GM06990 (cell line): Measurements from ENCODE around the gene ATG10.
"Not testable (repeated sequence)": the region's sequence is repeated elsewhere in the genome, so short reads cannot be mapped to it uniquely, and the experiment has no call there.

Source experiments
- DNase-seq: peaks from one replicate; pipeline ENCODE4 v3.0.0-alpha.2; 2011; ENCODE audit not compliant: insufficient read length; ENCODE audit errors: extremely low read depth
- H3K27me3 ChIP-seq: replicated peaks from 2 replicates; pipeline ENCODE4 v1.6.0; 2011; ENCODE audit warnings: low read length; ENCODE audit not compliant: control insufficient read depth, insufficient read depth
- H3K36me3 ChIP-seq: 2 replicates; pipeline ENCODE4 v1.5.1; 2011; ENCODE audit warnings: low read length; ENCODE audit not compliant: control insufficient read depth, insufficient read depth
- H3K4me3 ChIP-seq: replicated peaks from 2 replicates; pipeline ENCODE4 v1.5.1; 2011; ENCODE audit warnings: low read depth, mild to moderate bottlenecking, control low read depth, low read length
- CTCF ChIP-seq: IDR thresholded peaks from 2 replicates; pipeline ENCODE4 v1.5.1; 2011; ENCODE audit warnings: low read length, control low read depth, mild to moderate bottlenecking, inconsistent platforms; ENCODE audit not compliant: insufficient read depth, poor library complexity, severe bottlenecking

The ATG10 gene

DNA sequence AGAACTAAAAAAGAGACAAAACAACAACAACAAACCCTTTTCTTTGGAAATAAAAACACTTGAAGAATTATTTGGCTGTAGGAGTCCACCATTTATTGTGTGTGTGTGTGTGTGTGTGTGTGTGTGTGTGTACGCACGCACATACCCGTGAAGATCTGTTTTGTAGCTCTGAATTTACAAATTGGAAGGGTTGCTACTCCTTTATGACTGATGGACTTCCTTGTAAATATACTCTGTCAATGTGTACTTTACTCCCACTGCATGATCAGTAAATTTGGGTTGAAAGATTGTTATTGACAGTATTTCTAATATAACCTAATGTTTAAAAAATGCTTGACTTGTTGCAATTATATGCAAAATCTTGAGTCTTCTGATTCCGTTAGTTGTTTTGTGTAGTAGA, 148.1 kb downstream of the ATG10 start:
- no peaks in the 10 kb centered on the region for H3K27me3 ChIP-seq

DNA sequence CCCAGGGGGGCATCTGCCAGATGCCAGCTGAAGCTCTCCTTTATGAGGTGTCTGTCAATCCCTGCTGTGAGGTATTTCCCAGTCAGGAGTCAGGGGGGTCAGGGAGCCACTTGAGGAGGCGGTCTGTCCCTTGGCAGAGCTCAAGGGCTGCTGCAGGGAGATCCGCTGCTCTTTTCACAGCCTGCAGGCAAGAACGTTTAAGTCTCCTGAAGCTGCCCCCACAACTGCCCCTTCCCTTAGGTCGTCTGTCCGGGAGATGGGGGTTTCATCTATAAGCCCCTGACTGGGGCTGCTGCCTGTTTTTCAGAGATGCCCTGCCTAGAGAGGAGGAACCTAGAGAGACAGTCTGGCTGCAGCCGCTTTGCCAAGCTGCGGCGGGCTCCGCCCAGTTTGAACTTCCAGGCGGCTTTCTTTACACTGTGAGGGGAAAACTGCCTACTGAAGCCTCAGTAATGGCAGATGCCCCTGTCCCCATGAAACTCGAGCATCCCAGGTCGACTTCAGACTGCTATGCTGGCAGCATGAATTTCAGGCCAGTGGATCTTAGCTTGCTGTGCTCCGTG, 158.0 kb downstream of the ATG10 start:
- DNase-seq: no peak
- Histone ChIP-seq H3K4me3 (no peak overlapping the region), H3K27me3 (no peaks in the 10 kb centered on the region), H3K36me3 (no peaks in the 10 kb centered on the region)
- TF ChIP-seq CTCF: no peak

More for the DNA sequence above, 148.1 kb downstream of the ATG10 start:
- H3K36me3 ChIP-seq: no peaks in the 10 kb centered on the region
- no peak for DNase-seq
- no peak overlapping the region for H3K4me3 ChIP-seq
- no peak for TF ChIP-seq CTCF

DNA sequence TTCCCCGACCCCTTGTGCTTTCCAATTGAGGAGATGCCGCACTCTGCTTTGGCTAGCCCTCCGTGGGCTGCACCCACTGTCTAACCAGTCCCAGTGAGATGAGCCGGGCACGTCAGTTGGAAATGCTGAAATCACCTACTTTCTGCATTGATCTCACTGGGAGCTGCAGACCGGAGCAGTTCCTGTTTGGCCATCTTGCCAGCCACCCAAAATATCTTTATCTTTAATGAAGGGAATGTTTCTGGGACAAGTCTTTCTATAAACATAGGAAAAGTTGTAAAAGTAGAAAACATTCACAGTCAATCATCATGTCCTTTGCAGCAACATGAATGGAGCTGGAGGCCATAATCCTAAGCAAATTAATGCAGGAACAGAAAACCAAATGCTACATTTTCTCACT, 158.8 kb downstream of the ATG10 start:
- H3K36me3 ChIP-seq: no peaks in the 10 kb centered on the region
- no peaks in the 10 kb centered on the region for H3K27me3 ChIP-seq
- no peak for DNase-seq
- TF ChIP-seq CTCF: no peak
- no peak overlapping the region for H3K4me3 ChIP-seq

- H3K27me3 ChIP-seq: no peaks in the 10 kb centered on the region
- H3K4me3 ChIP-seq: no peak overlapping the region
- TF ChIP-seq CTCF: no peak
- DNase-seq: no peak
- no peaks in the 10 kb centered on the region for H3K36me3 ChIP-seq
Measured at GRCh38 chr5:82137205-82137604, 165.4 kb downstream of the ATG10 start.

DNA sequence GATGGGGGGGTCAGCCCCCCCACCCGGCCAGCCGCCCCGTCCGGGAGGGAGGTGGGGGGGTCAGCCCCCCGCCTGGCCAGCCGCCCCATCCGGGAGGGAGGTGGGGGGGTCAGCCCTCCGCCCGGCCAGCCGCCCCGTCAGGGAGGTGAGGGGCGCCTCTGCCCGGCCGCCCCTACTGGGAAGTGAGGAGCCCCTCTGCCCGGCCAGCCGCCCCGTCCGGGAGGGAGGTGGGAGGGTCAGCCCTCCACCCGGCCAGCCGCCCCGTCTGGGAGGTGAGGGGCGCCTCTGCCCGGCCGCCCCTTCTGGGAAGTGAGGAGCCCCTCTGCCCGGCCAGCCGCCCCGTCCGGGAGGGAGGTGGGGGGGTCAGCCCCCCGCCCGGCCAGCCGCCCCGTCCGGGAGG, 168.0 kb downstream of the ATG10 start:
- not testable (repeated sequence) for DNase-seq, H3K4me3 ChIP-seq, H3K36me3 ChIP-seq, H3K27me3 ChIP-seq

- Histone ChIP-seq H3K36me3 (no peaks in the 10 kb centered on the region), H3K4me3 (no peak overlapping the region), H3K27me3 (no peaks in the 10 kb centered on the region)
- no peak for DNase-seq
- TF ChIP-seq CTCF: no peak
Measured at GRCh38 chr5:82142217-82142841, 170.5 kb downstream of the ATG10 start.
